H1 (cell line): ENCODE measurements around the gene GLI1. TPM values are rescaled to one million over a fixed set of nuclear protein-coding genes. Genes with fewer than 3 reads are reported as not detected.

Source experiments
- CTCF ChIA-PET: fragments of 300-600 bp; sonication (Branson Sonifier 250); formaldehyde crosslinking; loops from one replicate; lab custom pipeline; 2021; ENCODE audit not compliant: partially characterized antibody; lab: Charles Lee
- POLR2A ChIA-PET: fragments of 300-600 bp; sonication (Branson Sonifier 250); formaldehyde crosslinking; loops from one replicate; lab custom pipeline; 2021; ENCODE audit warnings: inconsistent platforms; ENCODE audit not compliant: partially characterized antibody; lab: Charles Lee
- DNase-seq, 2 experiments: peaks; one replicate each; pipeline versions ENCODE4 v3.0.0 to v3.0.0-alpha.2; 2010 to 2022; ENCODE audit warnings: low spot score in 2 of 2, low read depth in 1 of 2, mixed read lengths in 1 of 2
- FAIRE-seq: peaks from 2 replicates; lab custom pipeline; 2011; peaks lifted over from hg19 to GRCh38; lab: Jason Lieb, UNC
- H2AFZ ChIP-seq: 2 replicates; pipeline ENCODE4 v1.8.1; 2012; ENCODE audit warnings: low read length, inconsistent platforms
- H2AK5ac ChIP-seq: 2 replicates; pipeline ENCODE4 v1.6.1; 2013; ENCODE audit warnings: low read depth, low read length
- H2BK120ac ChIP-seq: replicated peaks from 2 replicates; pipeline ENCODE3; 2013; ENCODE audit warnings: low read depth, low read length, inconsistent platforms
- H2BK12ac ChIP-seq: 2 replicates; pipeline ENCODE4 v1.6.1; 2013; ENCODE audit warnings: low read depth, low read length
- H2BK15ac ChIP-seq: 2 replicates; pipeline ENCODE4 v1.6.1; 2013; ENCODE audit warnings: low read length
- H2BK20ac ChIP-seq: 2 replicates; pipeline ENCODE4 v1.6.1; 2013; ENCODE audit warnings: low read length
- H2BK5ac ChIP-seq: 2 replicates; pipeline ENCODE4 v1.6.1; 2013; ENCODE audit warnings: low read depth, low read length
- H3K14ac ChIP-seq: 2 replicates; pipeline ENCODE4 v1.6.1; 2013; ENCODE audit warnings: inconsistent platforms; ENCODE audit not compliant: insufficient read length
- H3K18ac ChIP-seq: 2 replicates; pipeline ENCODE4 v1.6.1; 2013; ENCODE audit warnings: low read length; ENCODE audit errors: extremely low read depth
- H3K23ac ChIP-seq: 2 replicates; pipeline ENCODE4 v1.6.1; 2013; ENCODE audit warnings: inconsistent platforms; ENCODE audit not compliant: insufficient read length
- H3K23me2 ChIP-seq: 2 replicates; pipeline ENCODE4 v1.6.1; 2013; ENCODE audit warnings: low read depth, low read length
- H3K27ac ChIP-seq: 2 replicates; pipeline ENCODE4 v1.6.1; 2011; ENCODE audit warnings: low read depth, low read length, inconsistent platforms
- H3K27me3 ChIP-seq, 4 experiments: replicated peaks in 1 of 4; 1 replicate in 1 of 4; 2 replicates in 3 of 4; pipeline versions ENCODE4 v1.6.1 to v1.8.1; 2011 to 2013; ENCODE audit warnings: low read length in 3 of 4, mild to moderate bottlenecking in 3 of 4, inconsistent platforms in 2 of 4, mixed read lengths in 2 of 4, moderate library complexity in 1 of 4; ENCODE audit not compliant: control insufficient read depth in 3 of 4, insufficient read depth in 3 of 4; ENCODE audit errors: extremely low read depth in 1 of 4
- H3K36me3 ChIP-seq, 4 experiments: 2 replicates each; pipeline versions ENCODE4 v1.6.1 to v1.8.1; 2011 to 2013; ENCODE audit warnings: mild to moderate bottlenecking in 4 of 4, low read length in 3 of 4, moderate library complexity in 2 of 4, control low read depth in 1 of 4, inconsistent platforms in 1 of 4; ENCODE audit not compliant: insufficient read depth in 4 of 4, control insufficient read depth in 2 of 4
- H3K4ac ChIP-seq: replicated peaks from 2 replicates; pipeline ENCODE3; 2013; ENCODE audit warnings: low read length, low read depth, mixed read lengths, inconsistent platforms; ENCODE audit not compliant: insufficient read length
- H3K4me1 ChIP-seq, 4 experiments: replicated peaks in 1 of 4; 1 replicate in 1 of 4; 2 replicates in 3 of 4; pipeline versions ENCODE4 v1.6.1 to v1.8.1; 2011 to 2013; ENCODE audit warnings: low read length in 3 of 4, inconsistent platforms in 2 of 4, mixed read lengths in 1 of 4; ENCODE audit not compliant: insufficient read depth in 4 of 4, control insufficient read depth in 3 of 4
- H3K4me2 ChIP-seq, 2 experiments: 2 replicates each; pipeline versions ENCODE4 v1.6.1 to v1.8.1; 2011 to 2013; ENCODE audit warnings: low read depth in 2 of 2, low read length in 2 of 2, control low read depth in 1 of 2, inconsistent platforms in 1 of 2, mild to moderate bottlenecking in 1 of 2; ENCODE audit not compliant: insufficient read depth in 1 of 2
- H3K4me3 ChIP-seq, 4 experiments: fragments of 200-600, 300-600 bp in 1 of 4; sonication (generic), shearing (Covaris generic), sonication (Bioruptor Twin) in 1 of 4; 2 replicates each; pipeline versions ENCODE4 v1.5.1 to v1.8.1; 2011 to 2016; ENCODE audit warnings: low read length in 4 of 4, low read depth in 3 of 4, control low read depth in 2 of 4, inconsistent platforms in 2 of 4, mild to moderate bottlenecking in 2 of 4, mixed read lengths in 1 of 4, moderate library complexity in 1 of 4; ENCODE audit not compliant: insufficient read depth in 2 of 4; ENCODE audit errors: extremely low read depth in 1 of 4
- H3K56ac ChIP-seq: replicated peaks from 2 replicates; pipeline ENCODE3; 2013; ENCODE audit warnings: low read depth, mild to moderate bottlenecking, mixed read lengths, low read length, inconsistent platforms; ENCODE audit not compliant: insufficient read length
- H3K79me1 ChIP-seq: 2 replicates; pipeline ENCODE4 v1.6.1; 2013; ENCODE audit warnings: low read depth, low read length, control low read depth
- H3K79me2 ChIP-seq, 2 experiments: 2 replicates each; pipeline versions ENCODE4 v1.6.1 to v1.8.1; 2012 to 2013; ENCODE audit warnings: low read length in 2 of 2, mild to moderate bottlenecking in 2 of 2, inconsistent platforms in 1 of 2; ENCODE audit not compliant: insufficient read depth in 2 of 2, control insufficient read depth in 1 of 2
- H3K9ac ChIP-seq, 4 experiments: replicated peaks in 1 of 4; 1 replicate in 1 of 4; 2 replicates in 3 of 4; pipeline versions ENCODE4 v1.6.1 to v1.8.1; 2011 to 2013; ENCODE audit warnings: low read depth in 3 of 4, low read length in 3 of 4, control low read depth in 2 of 4, mild to moderate bottlenecking in 2 of 4, moderate library complexity in 2 of 4, inconsistent platforms in 1 of 4; ENCODE audit errors: extremely low read depth in 1 of 4
- H3K9me3 ChIP-seq, 2 experiments: 2 replicates each; pipeline versions ENCODE4 v1.6.1 to v1.8.1; 2012 to 2013; ENCODE audit warnings: mild to moderate bottlenecking in 2 of 2, moderate library complexity in 2 of 2, control low read depth in 1 of 2, inconsistent platforms in 1 of 2, low read depth in 1 of 2, low read length in 1 of 2, mixed read lengths in 1 of 2; ENCODE audit not compliant: insufficient read depth in 2 of 2
- H4K20me1 ChIP-seq, 2 experiments: replicated peaks in 1 of 2; 2 replicates each; pipeline versions ENCODE3 to v1.8.1; 2011 to 2013; ENCODE audit warnings: inconsistent platforms in 2 of 2, low read length in 2 of 2, mild to moderate bottlenecking in 1 of 2; ENCODE audit not compliant: insufficient read depth in 2 of 2, control insufficient read depth in 1 of 2
- H4K5ac ChIP-seq: 2 replicates; pipeline ENCODE4 v1.6.1; 2013; ENCODE audit warnings: low read length, low read depth, mixed read lengths, inconsistent platforms; ENCODE audit not compliant: insufficient read length
- H4K8ac ChIP-seq: 2 replicates; pipeline ENCODE4 v1.8.0; 2013; ENCODE audit warnings: mild to moderate bottlenecking, moderate library complexity, low read length, inconsistent platforms; ENCODE audit not compliant: insufficient read depth; ENCODE audit errors: extremely low read depth
- H4K91ac ChIP-seq: replicated peaks from 2 replicates; pipeline ENCODE3; 2013; ENCODE audit warnings: low read length, mixed read lengths, inconsistent platforms; ENCODE audit not compliant: insufficient read length
- ATF3 ChIP-seq: IDR thresholded peaks from 2 replicates; pipeline ENCODE4 v1.6.1; 2011; ENCODE audit warnings: low read depth, mild to moderate bottlenecking, low read length; ENCODE audit not compliant: insufficient read depth
- CEBPB ChIP-seq: IDR thresholded peaks from 2 replicates; pipeline ENCODE4 v1.6.1; 2012; ENCODE audit warnings: low read depth, low read length
- E2F6 ChIP-seq: IDR thresholded peaks from 2 replicates; pipeline ENCODE4 v1.6.1; 2012; ENCODE audit warnings: inconsistent platforms
- EGR1 ChIP-seq: IDR thresholded peaks from 2 replicates; pipeline ENCODE4 v1.6.1; 2011; ENCODE audit warnings: low read depth, low read length, borderline replicate concordance
- POU5F1 ChIP-seq: IDR thresholded peaks from 2 replicates; pipeline ENCODE4 v1.6.1; 2011; ENCODE audit warnings: low read depth, mild to moderate bottlenecking, low read length, moderate library complexity
- SIRT6 ChIP-seq: IDR thresholded peaks from one replicate; pipeline ENCODE4 v1.7.1; 2012; ENCODE audit warnings: low read length, inconsistent platforms
- SP1 ChIP-seq: IDR thresholded peaks from 2 replicates; pipeline ENCODE4 v1.6.1; 2011; ENCODE audit warnings: low read depth, low read length
- SP4 ChIP-seq: IDR thresholded peaks from 2 replicates; pipeline ENCODE4 v1.6.1; 2012; ENCODE audit warnings: low read length, inconsistent platforms
- SUZ12 ChIP-seq: fragments of 200-600 bp; sonication (generic); IDR thresholded peaks from 2 replicates; pipeline ENCODE4 v1.6.1; 2012; ENCODE audit warnings: mild to moderate bottlenecking, inconsistent platforms, low read length, moderate library complexity, mixed read lengths
- YY1 ChIP-seq: IDR thresholded peaks from 2 replicates; pipeline ENCODE4 v1.6.1; 2011; ENCODE audit warnings: low read depth, mild to moderate bottlenecking, low read length
- WGBS, 2 experiments: shearing (Covaris generic) in 1 of 2; methylation state at CpG; one replicate each; pipeline versions ENCODE4 v1.1.6 to v1.1.7; 2013 to 2015; ENCODE audit warnings: low lambda C conversion rate in 2 of 2, mixed read lengths in 2 of 2, inconsistent platforms in 1 of 2, low coverage in 1 of 2, missing lambda C conversion rate in 1 of 2; ENCODE audit not compliant: insufficient replicate concordance in 2 of 2, insufficient coverage in 1 of 2, insufficient read length in 1 of 2; ENCODE audit errors: extremely low coverage in 1 of 2, missing lambda C conversion rate in 1 of 2; 5-methylcytosine and 5-hydroxymethylcytosine counted together
- polyA plus RNA-seq, 7 experiments: library from polyadenylated mRNA; depleted of rRNA in 3 of 7; stranded (reverse) in 5 of 7; unstranded in 2 of 7; fragments of >200 nt in 5 of 7; fragments of 200-250 nt in 2 of 7; gene quantifications; 1 replicate in 5 of 7; 2 replicates in 1 of 7; 4 replicates in 1 of 7; pipeline versions ENCODE4 v1.2.1 to v1.2.3, GENCODE V29; 2011 to 2013; ENCODE audit warnings: missing spikeins in 2 of 7, mixed read lengths in 2 of 7
- total RNA-seq: library from RNA; stranded (reverse); fragmentation: NEBNext Ultra II Directional; extraction: Animal tissue kit (Norgen Biotek cat#: 25700); gene quantifications from 2 replicates; pipeline ENCODE4 v1.2.1, GENCODE V29; 2021

Gene GLI1
- total and polyA plus RNA-seq, 2 of the 8 experiments (the other 6 are each of a cell fraction or from before 2014, with no cell fraction given) = 23.5 to 25.3 TPM

GRCh38 chr12:57430112-57430930 lies 29.3 kb upstream of the GLI1 start:
- H2BK20ac ChIP-seq = no peak overlapping the region
- no peak overlapping the region for H2BK12ac ChIP-seq
- DNase-seq = peak in 1 of 2 experiments; percentile 66
- H3K23me2 ChIP-seq = peaks cover 3% of the 10 kb centered on the region; the same call in 1 of the 2 replicates
- no peak overlapping the region; the same call in 1 of the 2 replicates for H3K18ac ChIP-seq
- H4K20me1 ChIP-seq = no peaks in the 10 kb centered on the region
- peaks cover 0 to 5% (median 2%) of the 10 kb centered on the region in 4 experiments; a peak in 5 of 7 replicates for H3K4me1 ChIP-seq
- H3K79me1 ChIP-seq = peaks cover 3% of the 10 kb centered on the region
- FAIRE-seq = no peak
- H3K56ac ChIP-seq = no peak overlapping the region
- no peaks in the 10 kb centered on the region for H3K9me3 ChIP-seq
- H2BK5ac ChIP-seq = peak overlapping the region; percentile 41; the same call in 1 of the 2 replicates
- peaks cover 0 to 14% of the 10 kb centered on the region in 2 experiments; a peak in 2 of 4 replicates for H3K79me2 ChIP-seq
- H2BK15ac ChIP-seq = no peak overlapping the region
- peak overlapping the region; percentile 81 for H3K4ac ChIP-seq
- no peak overlapping the region for H2AFZ ChIP-seq
- H3K23ac ChIP-seq = no peak overlapping the region
- peak overlapping the region; percentile 46 to 97 (median 62) for H3K9ac ChIP-seq
- peak overlapping the region; percentile 65 for H4K91ac ChIP-seq
- peak overlapping the region; percentile 63; the same call in 1 of the 2 replicates for H4K8ac ChIP-seq
- no peak overlapping the region for H2BK120ac ChIP-seq
- H3K27ac ChIP-seq = peak overlapping the region; percentile 81; the same call in 1 of the 2 replicates
- no peaks in the 10 kb centered on the region for H3K27me3 ChIP-seq
- H2AK5ac ChIP-seq = no peak overlapping the region
- CTCF ChIA-PET = interaction anchor here (0.9 to 2.9 kb wide), 7 partner anchors 12 to 87 kb away, joined by 3 to 16 read pairs (median 3); no protein-coding TSS in a partner anchor
- H3K4me3 ChIP-seq = peak overlapping the region; percentile 55 to 73 (median 70)
- WGBS, 2 experiments = 6% methylated on average over 26 of the region's 74 CpGs; no CpG with 5 or more reads in 1 of the 2 experiments
- peak overlapping the region; percentile 59 to 91 for H3K4me2 ChIP-seq
- H3K36me3 ChIP-seq = no peaks in the 10 kb centered on the region
- POLR2A ChIA-PET = interaction anchor here (0.7 to 13.2 kb wide), 19 partner anchors 9 to 200 kb away, joined by 3 to 168 read pairs (median 5); partner anchors contain the start of genes INHBE and SHMT2
- H3K14ac ChIP-seq = no peak overlapping the region
- H4K5ac ChIP-seq = peak overlapping the region; percentile 56
- TF ChIP-seq ATF3 (no peak), POU5F1 (no peak), YY1 (no peak), SP4 (no peak), EGR1 (no peak), SP1 (no peak), E2F6 (no peak; the same call in 1 of the 2 replicates), SIRT6 (no peak), CEBPB (no peak), SUZ12 (no peak)
